PC-3 (cell line): ENCODE measurements around the gene CFAP58. TPM values are rescaled to one million over a fixed set of nuclear protein-coding genes. Genes with fewer than 3 reads are reported as not detected.

Source experiments
- ATAC-seq: fragments of 200-7000 bp; cut with Tn5 transposase; 2 replicates; pipeline ENCODE4 v1.9.1; 2020; ENCODE audit warnings: mild to moderate bottlenecking, moderate library complexity
- BruUV-seq: library from RNA; stranded (reverse); fragments of 400-500 nt; replicated peaks from 2 replicates; lab custom pipeline; 2021; lab: Mats Ljungman, UMichigan
- CTCF ChIA-PET: fragments of 300-600 bp; sonication (Branson Sonifier 250); formaldehyde crosslinking; loops from one replicate; lab custom pipeline; 2022; ENCODE audit warnings: antibody characterized with exemption; lab: Charles Lee
- POLR2A ChIA-PET: fragments of 300-600 bp; sonication (Branson Sonifier 250); formaldehyde crosslinking; loops from one replicate; lab custom pipeline; 2022; ENCODE audit warnings: antibody characterized with exemption; ENCODE audit not compliant: unreplicated experiment; lab: Charles Lee
- DNase-seq: peaks from one replicate; pipeline ENCODE4 v3.0.0-alpha.2; 2015
- H2AFZ ChIP-seq: fragments of 300-600 bp; sonication (generic); 2 replicates; pipeline ENCODE4 v1.6.0; 2016; ENCODE audit warnings: antibody characterized with exemption, low read length
- H3F3A ChIP-seq: fragments of 300-600 bp; sonication (generic); one replicate; pipeline ENCODE4 v1.6.0; 2017; ENCODE audit warnings: antibody characterized with exemption, low read length, control low read depth, mild to moderate bottlenecking; ENCODE audit not compliant: unreplicated experiment
- H3K27ac ChIP-seq: fragments of 300-600 bp; sonication (generic); 2 replicates; pipeline ENCODE4 v1.5.1; 2016; ENCODE audit warnings: mild to moderate bottlenecking, low read length
- H3K27me3 ChIP-seq: fragments of 300-600 bp; sonication (generic); 2 replicates; pipeline ENCODE4 v1.6.1; 2016; ENCODE audit warnings: low read length, mixed read lengths
- H3K36me3 ChIP-seq: fragments of 300-600 bp; sonication (generic); 2 replicates; pipeline ENCODE4 v1.6.1; 2016; ENCODE audit warnings: low read depth, mixed run types, low read length, mixed read lengths
- H3K4me1 ChIP-seq: fragments of 300-600 bp; sonication (generic); 2 replicates; pipeline ENCODE4 v1.5.1; 2016; ENCODE audit warnings: low read length; ENCODE audit not compliant: insufficient read depth
- H3K4me2 ChIP-seq: fragments of 300-600 bp; sonication (generic); 2 replicates; pipeline ENCODE4 v1.6.0; 2016; ENCODE audit warnings: low read length
- H3K4me3 ChIP-seq: fragments of 300-600 bp; sonication (generic); 2 replicates; pipeline ENCODE4 v1.5.1; 2016; ENCODE audit warnings: mild to moderate bottlenecking, low read length, mixed read lengths
- H3K79me2 ChIP-seq: fragments of 300-600 bp; sonication (generic); 2 replicates; pipeline ENCODE4 v1.6.1; 2017; ENCODE audit warnings: low read length, mixed read lengths
- H3K9ac ChIP-seq: fragments of 300-600 bp; sonication (generic); 2 replicates; pipeline ENCODE4 v1.6.0; 2016; ENCODE audit warnings: mild to moderate bottlenecking, low read length
- H3K9me2 ChIP-seq: fragments of 300-600 bp; sonication (generic); replicated peaks from 2 replicates; pipeline ENCODE4 v1.6.1; 2016; ENCODE audit warnings: mixed run types, low read length, mixed read lengths
- H3K9me3 ChIP-seq: fragments of 300-600 bp; sonication (generic); 2 replicates; pipeline ENCODE4 v1.6.1; 2016; ENCODE audit warnings: low read length, mixed read lengths
- H4K20me1 ChIP-seq: fragments of 300-600 bp; sonication (generic); 2 replicates; pipeline ENCODE4 v1.6.1; 2016; ENCODE audit warnings: low read length, mixed read lengths
- EZH2 ChIP-seq: fragments of 300-600 bp; sonication (generic); IDR thresholded peaks from one replicate; pipeline ENCODE4 v1.6.1; 2017; ENCODE audit warnings: antibody characterized with exemption, mild to moderate bottlenecking, low read length; ENCODE audit not compliant: unreplicated experiment
- EZH2phosphoT487 ChIP-seq: fragments of 300-600 bp; sonication (generic); IDR thresholded peaks from 2 replicates; pipeline ENCODE4 v1.6.1; 2018; ENCODE audit warnings: mild to moderate bottlenecking, antibody characterized with exemption, low read length, borderline replicate concordance
- intact Hi-C: fragments of 100-400 bp; cut with micrococcal nuclease; formaldehyde crosslinking; loops from 2 replicates; pipeline ENCODE4 v1.9.0; 2023
- total RNA-seq: library from RNA; depleted of rRNA; stranded (reverse); fragments of >200 nt; gene quantifications from 2 replicates; pipeline ENCODE4 v1.2.3, GENCODE V29; 2014
- TF ChIP-seq, protein P1 (sequence below): fragments of 300-600 bp; sonication (generic); conservative IDR thresholded peaks from 2 replicates; pipeline ENCODE4 v1.5.1; 2017; ENCODE audit warnings: antibody characterized with exemption, low read depth, mild to moderate bottlenecking, low read length

CFAP58 gene
- total RNA-seq, 1 experiment from 2014 or later: 0.26 TPM

GRCh38 chr10:104318810-104319741 is 34.6 kb upstream of the CFAP58 start:
- POLR2A ChIA-PET: no interaction called here
- Histone ChIP-seq H3K4me3 (no peak overlapping the region), H3K4me1 (peaks cover 16% of the 10 kb centered on the region), H3K4me2 (no peak overlapping the region), H3K27me3 (no peaks in the 10 kb centered on the region), H3K79me2 (peaks cover 79% of the 10 kb centered on the region), H3F3A (no peaks in the 10 kb centered on the region), H3K9me2 (no peaks in the 10 kb centered on the region), H4K20me1 (peaks cover 24% of the 10 kb centered on the region; the same call in 1 of the 2 replicates), H3K36me3 (peaks cover 1% of the 10 kb centered on the region; the same call in 1 of the 2 replicates), H3K9ac (no peak overlapping the region), H3K27ac (no peak overlapping the region), H2AFZ (no peak overlapping the region), H3K9me3 (no peaks in the 10 kb centered on the region)
- CTCF ChIA-PET: no interaction called here
- no TSS peak for BruUV-seq
- ATAC-seq (no peak), DNase-seq (no peak)
- TF ChIP-seq, protein P1, sequence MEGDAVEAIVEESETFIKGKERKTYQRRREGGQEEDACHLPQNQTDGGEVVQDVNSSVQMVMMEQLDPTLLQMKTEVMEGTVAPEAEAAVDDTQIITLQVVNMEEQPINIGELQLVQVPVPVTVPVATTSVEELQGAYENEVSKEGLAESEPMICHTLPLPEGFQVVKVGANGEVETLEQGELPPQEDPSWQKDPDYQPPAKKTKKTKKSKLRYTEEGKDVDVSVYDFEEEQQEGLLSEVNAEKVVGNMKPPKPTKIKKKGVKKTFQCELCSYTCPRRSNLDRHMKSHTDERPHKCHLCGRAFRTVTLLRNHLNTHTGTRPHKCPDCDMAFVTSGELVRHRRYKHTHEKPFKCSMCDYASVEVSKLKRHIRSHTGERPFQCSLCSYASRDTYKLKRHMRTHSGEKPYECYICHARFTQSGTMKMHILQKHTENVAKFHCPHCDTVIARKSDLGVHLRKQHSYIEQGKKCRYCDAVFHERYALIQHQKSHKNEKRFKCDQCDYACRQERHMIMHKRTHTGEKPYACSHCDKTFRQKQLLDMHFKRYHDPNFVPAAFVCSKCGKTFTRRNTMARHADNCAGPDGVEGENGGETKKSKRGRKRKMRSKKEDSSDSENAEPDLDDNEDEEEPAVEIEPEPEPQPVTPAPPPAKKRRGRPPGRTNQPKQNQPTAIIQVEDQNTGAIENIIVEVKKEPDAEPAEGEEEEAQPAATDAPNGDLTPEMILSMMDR: no peak
- TF ChIP-seq EZH2phosphoT487 (no peak), EZH2 (no peak)
- intact Hi-C loops: no loop called here

DNA sequence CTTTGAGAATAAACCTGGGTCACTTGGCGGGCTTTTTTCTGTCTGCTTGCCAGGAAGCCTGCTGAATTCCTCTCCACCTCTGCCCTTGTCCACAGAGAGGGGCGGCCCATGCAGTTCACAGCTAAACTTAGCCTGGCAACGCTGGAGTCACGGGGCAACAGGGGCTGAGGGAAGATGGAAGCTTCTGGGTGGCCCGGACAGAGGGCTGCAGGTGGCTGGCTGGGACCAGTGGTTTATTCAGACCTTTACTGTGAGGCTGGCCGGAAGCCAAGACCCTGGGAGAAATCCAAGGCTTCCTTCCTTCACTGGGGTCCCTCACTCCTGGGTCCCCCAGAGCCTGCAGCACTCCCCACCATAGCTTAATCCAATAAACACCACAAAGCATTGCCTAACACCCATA is 32.4 kb upstream of the CFAP58 start:
- no peaks in the 10 kb centered on the region for H3K36me3 ChIP-seq
- no peak overlapping the region for H2AFZ ChIP-seq
- peaks cover 93% of the 10 kb centered on the region for H3K79me2 ChIP-seq
- ChIA-PET POLR2A (no interaction called here), CTCF (interaction anchor here (0.8 kb wide), 1 partner anchor 14 kb away, joined by 6 read pairs; no protein-coding TSS in a partner anchor)
- TF ChIP-seq EZH2: no peak
- no peak for TF ChIP-seq EZH2phosphoT487
- TF ChIP-seq, protein P1: no peak
- no peaks in the 10 kb centered on the region for H3K9me3 ChIP-seq
- intact Hi-C loops: no loop called here
- no peak overlapping the region for H3K9ac ChIP-seq
- no peaks in the 10 kb centered on the region for H3K27me3 ChIP-seq
- H3F3A ChIP-seq: no peaks in the 10 kb centered on the region
- H3K4me2 ChIP-seq: no peak overlapping the region
- DNase-seq: no peak
- no peak for ATAC-seq
- H3K27ac ChIP-seq: no peak overlapping the region
- no peak overlapping the region for H3K4me3 ChIP-seq
- BruUV-seq: no TSS peak
- H3K9me2 ChIP-seq: no peaks in the 10 kb centered on the region
- H4K20me1 ChIP-seq: peaks cover 24% of the 10 kb centered on the region; the same call in 1 of the 2 replicates
- peaks cover 16% of the 10 kb centered on the region for H3K4me1 ChIP-seq
